Esophagus squamous epithelium (tissue), 4 donors: Measurements from ENCODE around the gene GREM2.

Experiments
- CTCF ChIP-seq, 6 experiments: fragments of 450-650 bp in 4 of 6; fragments of 200-600 bp in 2 of 6; sonication (generic) in 2 of 6; IDR thresholded peaks; one replicate each; pipeline ENCODE4 v1.5.1; 2016 to 2019; ENCODE audit warnings: antibody characterized with exemption in 6 of 6, mild to moderate bottlenecking in 4 of 6, moderate library complexity in 4 of 6
- POLR2A ChIP-seq, 4 donors: fragments of 450-650 bp; IDR thresholded peaks; one replicate each; pipeline ENCODE4 v1.6.1; 2017; ENCODE audit warnings: antibody characterized with exemption in 4 of 4, mild to moderate bottlenecking in 4 of 4, moderate library complexity in 3 of 4

GRCh38 chr1:240591564-240591963, 20.4 kb downstream of the GREM2 start:
- TF ChIP-seq CTCF (IDR thresholded peaks at IDR 0.05) (no peak), POLR2A (IDR thresholded peaks at IDR 0.05) (no peak)
